HG03108 (cell line): ENCODE results near the gene RGL1.
"Not testable (repeated sequence)": the region's sequence is repeated elsewhere in the genome, so short reads cannot be mapped to it uniquely, and the experiment has no call there.

Experiments used
- ATAC-seq: cut with Tn5 transposase; IDR thresholded peaks from one replicate; pipeline ENCODE4 v1.9.1; 2021; ENCODE audit warnings: moderate library complexity; ENCODE audit not compliant: unreplicated experiment

Gene RGL1

DNA sequence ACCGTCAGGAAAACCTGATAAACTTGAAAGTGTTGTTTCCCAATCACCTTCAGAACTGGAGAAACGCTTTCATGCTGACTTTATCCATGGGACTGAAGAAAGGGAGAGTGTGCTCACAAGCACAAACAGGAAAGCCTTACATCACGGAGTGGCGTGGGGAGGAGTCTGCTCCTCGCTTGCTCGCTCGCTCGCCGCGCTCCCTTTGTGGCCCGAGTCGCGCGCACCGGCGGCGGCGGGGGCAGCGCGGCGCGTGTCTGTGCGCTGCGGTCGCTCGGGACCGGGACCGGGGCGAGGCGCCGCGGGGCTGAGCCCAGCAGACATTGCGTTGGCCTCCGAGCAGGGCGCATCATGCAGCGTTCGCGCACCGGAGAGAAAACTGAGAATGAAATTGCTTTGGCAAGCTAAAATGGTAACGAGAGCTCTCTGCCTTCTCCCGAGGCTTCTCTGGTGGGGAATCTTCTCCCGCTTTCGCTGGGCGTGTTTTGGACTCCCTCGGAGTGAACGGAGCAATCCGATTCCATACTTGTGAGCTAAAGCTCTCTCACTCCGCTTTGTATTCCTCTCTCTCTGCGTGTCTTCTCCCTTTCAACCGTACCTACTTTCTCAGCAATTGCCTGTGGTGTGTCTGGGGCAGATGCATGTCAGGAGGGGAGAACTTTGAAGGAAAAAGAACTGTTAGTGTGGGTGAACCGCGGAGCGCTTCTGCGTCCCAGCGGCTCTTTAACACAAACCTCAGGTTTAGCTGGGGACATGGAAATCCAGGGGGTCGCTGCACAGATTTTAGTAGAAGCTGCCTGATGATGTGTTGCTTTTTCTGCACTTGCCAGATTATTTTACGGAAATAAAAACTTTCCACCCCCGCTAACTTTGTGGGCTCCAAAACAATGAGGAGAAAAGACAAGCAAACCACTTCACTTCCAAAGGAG lies at the start of gene RGL1:
TSS of gene RGL1 (plus strand) at position 205 of the 926 bp plus-strand sequence. CDS start at position 383, 178 bp downstream.
- no peak for ATAC-seq

DNA sequence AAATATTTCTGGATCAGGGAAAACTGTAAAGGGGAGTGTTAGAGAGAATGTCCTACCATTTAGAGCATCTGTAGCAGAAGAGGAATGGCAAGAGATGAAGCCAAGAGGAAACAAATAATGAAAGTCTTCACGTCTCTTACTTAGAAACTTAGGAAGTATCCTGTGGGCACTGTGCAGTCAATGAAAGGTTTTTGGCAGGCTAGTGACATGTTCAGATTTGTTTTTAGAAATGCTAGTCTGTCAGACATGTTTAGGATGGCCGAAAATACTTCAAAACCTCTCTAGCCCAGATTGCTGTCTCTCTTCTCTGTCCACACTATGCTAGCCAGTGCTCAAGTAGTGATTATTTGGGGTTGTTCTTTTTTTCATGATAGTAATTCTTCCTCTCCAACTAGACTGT lies 48.6 kb upstream of the RGL1 start:
- ATAC-seq: no peak

DNA sequence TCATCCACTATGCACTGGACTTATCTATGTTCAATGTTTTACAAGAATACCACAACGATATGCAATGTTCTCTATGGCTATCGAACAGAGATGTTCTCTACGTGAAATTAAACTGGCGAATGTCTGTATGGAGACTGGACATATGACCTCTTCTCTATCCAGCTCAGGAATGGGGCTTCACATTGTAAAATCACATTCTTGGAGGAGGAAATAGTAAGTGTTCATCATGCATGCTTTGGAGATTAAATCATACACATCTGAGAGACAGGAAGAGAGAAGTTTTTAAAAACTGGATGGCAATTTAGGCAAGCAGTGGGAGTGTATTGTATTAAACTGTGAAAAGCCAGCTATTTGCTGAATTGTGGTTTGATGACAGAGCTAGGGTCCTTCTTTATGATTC lies 47.9 kb upstream of the RGL1 start:
- ATAC-seq: no peak

DNA sequence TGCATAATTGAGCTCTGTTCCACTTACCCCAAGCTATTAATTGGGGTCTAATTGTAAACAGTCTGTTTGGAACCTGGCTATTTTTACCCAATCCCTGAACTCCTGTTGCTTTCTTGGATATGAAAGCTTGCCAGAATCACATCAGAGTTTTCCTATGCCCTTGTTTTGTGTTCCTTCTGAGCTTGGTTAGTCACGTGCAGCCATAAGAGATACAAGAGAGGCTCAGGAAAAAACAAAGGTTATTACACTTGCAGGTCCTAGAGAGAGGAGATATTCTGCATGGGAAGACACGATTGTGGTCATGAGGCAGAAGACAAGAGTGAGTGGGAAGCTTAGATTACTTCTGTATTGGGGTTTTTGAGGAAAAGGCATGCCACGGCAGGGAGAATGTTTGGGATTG lies 46.0 kb upstream of the RGL1 start:
- no peak for ATAC-seq

DNA sequence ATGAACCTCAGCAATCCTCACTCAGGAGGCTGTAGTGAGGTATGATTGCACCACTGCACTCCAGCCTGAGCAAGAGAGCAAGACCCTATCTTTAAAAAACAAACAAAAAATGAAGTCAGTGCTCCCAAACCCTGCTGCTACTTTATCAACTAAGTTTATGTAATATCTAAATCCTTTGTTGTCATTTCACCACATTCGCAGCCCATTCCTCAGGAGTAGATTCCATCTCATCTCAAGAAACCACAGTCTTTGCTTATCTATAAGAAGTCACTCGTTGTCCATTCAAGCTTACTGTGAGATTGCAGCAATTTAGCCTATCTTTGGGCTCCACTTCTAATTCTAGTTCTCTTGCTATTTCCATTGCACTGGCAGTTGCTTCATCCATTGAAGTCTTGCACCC lies 44.3 kb upstream of the RGL1 start:
- no peak for ATAC-seq

DNA sequence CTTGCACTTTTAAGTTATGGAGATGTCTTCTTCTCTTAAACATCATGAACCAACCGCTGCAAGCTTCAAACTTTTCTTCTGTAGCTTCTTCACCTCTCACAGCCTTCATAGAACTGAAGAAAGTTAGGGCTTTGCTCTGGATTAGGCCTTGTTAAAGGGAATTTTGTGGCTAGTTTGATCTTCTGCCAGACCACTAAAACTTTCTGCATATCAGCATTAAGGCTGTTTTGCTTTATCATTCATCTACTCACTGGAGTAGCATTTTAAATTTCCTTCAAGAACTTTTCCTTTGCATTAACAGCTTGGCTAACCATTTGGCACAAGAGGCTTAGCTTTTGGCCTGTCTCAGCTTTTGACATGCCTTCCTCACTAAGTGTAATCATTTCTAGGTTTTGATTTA lies 43.0 kb upstream of the RGL1 start:
- no peak for ATAC-seq

DNA sequence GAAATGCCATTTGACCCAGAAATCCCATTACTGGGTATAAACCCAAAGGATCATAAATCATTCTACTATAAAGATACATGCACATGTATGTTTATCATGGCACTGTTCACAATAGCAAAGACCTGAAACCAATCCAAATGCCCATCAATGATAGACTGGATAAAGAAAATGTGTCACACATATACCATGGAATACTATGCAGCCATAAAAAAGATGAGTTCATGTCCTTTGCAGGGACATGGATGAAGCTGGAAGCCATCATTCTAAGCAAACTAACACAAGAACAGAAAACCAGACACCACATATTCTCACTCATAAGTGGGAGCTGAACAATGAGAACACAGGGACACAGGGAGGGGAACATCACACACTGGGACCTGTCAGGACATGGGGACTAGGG lies 42.1 kb upstream of the RGL1 start:
- ATAC-seq: not testable (repeated sequence)

DNA sequence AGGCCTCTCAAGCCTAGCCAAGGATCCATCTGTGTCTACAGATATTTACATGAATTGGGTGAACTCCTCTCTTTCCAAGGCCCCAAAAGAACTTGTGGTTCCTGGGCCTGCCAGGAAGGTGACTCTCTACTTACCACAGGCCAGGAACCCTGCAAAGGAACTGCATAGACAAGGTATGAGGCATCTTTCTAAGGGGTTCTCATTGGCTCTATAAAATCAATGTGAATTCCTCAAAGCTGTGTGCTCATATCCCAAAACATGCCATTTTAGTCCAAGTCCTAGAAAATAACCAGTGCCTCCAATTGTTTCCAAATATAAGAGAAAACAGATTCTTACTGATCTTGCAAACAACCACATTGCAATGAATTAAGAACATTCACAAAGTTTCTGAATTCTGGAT lies 39.9 kb upstream of the RGL1 start:
- no peak for ATAC-seq

DNA sequence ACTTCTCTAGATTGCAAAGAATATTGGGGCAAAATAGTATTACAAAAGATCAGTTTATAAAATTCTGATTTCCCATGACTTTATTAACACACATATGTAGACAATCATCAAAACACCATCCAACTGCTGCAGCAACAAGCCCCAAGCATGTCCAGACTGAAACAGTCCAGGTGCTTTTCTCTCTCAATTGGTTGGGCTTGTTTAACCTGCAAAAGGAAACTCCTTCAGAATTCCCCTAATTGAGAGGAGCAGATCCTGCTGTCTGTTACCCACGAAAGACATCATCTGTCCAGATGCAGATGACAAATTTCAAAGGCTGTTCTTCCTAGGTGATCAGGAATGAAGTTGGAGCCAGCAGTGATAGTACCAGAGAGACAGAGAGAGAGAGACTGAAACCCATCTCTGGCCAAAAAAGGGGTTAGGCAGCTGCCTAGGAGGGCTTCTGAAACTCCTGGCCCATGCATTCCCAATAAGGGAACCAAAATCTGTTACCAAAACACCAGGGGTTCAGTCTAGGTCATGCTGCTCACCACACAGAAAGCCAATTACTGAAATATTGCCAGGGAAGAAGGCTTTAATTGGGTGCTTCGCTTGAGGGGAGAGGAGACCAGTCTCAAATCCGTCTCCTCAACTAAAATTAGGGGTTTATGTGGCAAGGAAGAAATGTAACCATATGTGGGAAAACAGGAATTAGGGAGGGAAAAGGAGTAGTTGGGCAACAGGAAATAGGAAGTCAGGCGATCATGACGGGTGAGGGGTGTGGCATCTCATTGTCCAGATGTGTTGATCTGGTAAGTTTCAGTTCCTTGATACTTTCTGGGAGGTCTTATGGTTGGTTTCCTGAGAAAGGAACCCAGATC lies 34.7 kb upstream of the RGL1 start:
- no peak for ATAC-seq

DNA sequence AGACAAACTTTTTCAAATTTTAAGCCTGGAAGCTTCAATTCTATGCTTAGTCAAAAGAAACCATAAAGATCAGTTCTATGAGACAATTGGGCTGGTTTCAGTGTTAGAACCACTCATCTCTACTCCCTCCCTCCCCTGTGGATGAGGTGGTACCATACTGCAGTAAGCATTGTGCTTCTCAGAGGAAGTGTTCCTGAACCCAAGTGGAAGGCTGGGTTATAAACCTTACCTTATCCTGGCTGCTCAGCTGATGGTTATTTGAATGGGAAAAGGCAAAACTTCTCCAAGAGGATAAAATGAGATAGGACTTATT lies 34.1 kb upstream of the RGL1 start:
- no peak for ATAC-seq

DNA sequence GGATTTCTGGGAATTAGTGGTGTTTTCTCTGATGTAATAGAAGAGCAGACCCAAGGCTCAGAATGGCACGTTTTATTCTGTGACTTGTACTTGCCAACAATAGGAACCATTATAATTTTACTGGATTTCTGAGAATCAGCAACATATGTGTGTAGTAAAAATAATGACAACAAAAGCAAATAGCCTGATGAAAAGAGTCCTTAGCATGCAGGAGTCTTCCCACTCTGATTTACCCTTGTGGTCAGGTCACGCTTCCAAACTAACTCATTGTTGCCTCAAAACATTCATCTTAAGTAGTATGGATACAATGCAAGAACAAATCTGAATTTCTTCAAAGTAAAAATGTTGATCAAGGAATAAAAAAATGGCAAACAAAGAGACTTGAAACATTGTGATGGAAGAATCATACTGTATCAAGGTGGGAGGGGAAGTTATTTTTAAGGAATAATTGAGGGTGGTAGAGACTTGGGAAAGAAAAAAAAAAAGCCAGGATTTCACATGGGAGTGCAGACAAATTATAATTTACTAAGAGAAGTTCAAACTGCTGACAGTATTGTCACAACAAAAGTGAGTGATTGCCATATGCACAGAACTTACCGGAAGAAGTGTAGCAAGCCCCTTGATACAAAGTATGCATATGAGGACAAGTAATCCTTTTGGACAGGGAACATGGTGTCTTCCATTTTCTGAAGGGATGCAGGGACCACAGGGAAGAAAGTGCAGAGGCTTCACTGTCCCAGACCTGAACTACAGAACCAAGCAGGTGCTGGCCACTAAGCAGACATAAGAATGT lies 31.2 kb upstream of the RGL1 start:
- no peak for ATAC-seq

DNA sequence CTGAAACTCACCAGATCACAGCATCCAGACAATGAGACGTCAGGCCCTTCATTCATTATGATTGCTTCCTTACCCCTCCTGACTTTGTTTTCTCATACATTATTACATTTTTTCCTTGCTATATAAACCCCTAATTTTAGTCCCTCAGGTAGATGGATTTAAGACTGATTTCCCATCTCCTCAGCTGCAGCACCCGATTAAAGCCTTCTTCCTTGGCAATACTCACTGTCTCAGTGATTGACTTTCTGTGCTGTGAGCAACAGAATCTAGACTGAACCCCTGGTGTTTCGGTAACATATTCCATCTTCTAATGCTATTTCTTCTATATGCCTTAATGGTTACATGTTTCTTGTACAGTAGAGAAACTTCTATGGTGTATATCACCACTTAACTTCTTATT lies 30.0 kb upstream of the RGL1 start:
- no peak for ATAC-seq

DNA sequence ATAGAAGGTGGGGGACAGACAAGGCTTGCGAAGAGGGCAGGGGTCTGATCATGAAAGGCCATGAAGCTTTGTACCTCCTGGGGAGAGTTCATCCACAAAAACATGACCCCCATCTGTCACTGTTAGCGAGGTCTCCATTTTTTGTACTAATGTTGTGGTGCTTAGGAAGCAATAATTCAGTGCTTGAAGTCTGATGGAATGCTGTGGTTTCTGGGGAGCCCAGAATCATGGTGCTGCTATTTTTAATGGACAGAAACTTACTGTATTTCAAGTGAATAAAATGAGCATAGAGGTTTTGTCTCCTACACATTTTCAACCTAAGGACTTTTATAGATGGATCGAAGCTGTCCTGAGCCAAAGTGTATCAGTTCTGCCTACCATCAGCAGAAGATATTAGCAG lies 28.2 kb upstream of the RGL1 start:
- ATAC-seq: no peak

DNA sequence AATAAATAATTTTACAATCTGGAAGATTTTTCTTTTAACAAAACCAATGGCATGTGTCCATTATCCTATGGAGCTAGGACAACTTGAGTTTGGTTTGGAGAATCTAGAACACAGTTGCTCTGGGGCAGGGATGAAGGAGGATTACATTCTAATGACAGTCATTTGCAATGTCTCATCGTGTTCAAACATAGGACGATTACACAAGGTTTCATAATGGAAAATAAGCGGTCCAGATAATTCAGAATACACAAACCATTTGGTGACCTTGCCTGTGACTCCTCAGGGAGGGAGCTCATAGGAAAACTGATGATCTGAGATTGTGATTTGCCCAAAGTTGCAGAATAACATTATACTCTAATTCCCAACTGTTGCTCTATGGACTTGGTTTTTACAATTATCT lies 27.6 kb upstream of the RGL1 start:
- no peak for ATAC-seq

DNA sequence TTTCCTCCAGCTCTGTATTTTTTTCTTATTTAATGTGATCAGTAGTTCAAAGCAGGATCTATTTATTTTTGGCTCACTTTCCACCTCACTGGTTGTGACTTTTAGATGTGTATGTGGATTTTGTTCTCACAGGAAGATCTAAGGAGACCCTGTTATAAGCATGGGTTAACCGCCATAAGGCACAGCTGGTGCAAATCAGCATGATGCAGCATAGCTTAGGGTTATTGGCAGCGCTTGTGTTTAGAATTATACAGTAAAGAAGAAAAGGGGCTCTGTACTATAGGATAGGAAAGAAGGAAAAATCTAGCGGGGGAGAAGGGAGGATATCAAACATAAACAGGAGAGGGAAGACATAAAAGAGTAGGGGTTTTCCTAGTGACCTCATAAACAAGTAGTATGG lies 26.9 kb upstream of the RGL1 start:
- ATAC-seq: no peak

DNA sequence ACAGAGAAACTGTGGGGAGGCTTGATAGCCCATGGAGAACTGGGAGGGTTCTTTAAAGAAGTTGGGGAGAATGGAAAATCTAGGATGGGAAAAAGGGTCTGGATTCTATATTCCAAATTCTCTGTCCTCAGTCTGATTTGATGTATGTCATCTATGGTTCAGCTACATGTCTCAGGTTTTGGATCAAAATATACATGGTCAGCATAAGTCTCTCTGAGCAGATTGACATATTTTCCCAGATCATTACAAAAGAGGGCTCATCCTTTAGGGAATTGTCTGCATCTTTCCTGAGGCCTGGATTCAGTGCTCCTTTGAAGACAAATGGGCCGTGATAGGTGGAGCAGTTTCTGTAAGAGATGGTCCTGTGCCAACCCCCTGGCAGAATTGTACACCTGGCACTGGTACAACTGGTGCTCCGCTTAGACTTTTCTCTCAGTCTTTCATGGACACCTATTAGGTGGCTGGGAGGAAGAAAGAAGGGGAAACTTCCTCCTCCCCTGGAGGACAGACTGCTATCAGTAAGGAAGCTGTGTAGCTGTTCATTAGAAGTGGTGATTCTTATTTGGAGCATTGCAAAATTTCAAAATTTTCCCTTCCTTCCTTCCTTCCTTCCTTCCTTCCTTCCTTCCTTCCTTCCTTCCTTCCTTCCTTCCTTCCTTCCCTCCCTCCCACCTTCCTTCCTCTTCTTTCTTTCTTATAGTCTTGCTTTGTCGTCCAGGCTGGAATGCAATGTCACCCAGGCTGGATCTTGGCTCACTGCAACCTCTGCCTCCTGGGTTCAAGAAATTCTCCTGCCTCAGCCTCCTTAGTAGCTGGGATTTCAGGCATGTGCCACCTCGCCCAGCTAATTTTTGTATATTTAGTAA lies 26.1 kb upstream of the RGL1 start:
- ATAC-seq: no peak

DNA sequence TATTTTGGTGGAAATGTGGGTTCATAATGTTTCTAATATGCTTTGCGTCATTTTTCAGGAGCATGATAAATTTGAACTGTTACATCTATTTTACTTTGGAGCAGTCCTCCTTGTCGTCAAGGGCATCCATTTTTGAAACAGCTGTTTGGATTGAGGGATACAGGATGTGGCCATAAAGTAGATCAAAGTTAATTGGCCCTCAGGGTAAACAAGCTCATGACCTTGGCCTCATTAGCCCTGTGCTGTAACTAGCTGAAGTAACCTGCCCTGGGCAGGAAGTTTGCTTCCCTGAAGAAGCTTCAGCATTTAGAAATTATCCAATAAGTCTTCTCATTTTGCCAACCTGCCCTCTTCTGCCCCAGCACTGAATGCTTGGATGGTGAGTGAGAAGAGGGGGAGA lies 24.8 kb upstream of the RGL1 start:
- no peak for ATAC-seq

DNA sequence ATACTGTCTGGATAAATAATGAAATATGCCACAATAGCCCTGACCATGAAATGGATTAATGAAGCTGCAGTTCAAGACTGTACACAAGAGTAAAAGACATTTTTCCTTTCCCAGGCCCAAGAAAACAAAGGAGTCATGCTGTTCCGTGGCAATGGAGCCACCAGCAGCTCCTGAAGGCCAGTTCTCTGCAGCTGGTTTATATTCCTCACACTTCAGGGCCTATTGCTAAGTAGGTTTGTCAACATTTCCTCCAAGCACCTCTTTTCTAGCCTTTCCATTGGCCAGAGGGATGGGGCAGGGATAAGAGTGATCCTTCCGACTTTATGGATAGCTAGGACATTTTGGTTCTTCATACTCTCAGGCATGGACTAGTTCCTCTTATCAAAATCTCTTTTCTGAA lies 24.2 kb upstream of the RGL1 start:
- ATAC-seq: no peak

DNA sequence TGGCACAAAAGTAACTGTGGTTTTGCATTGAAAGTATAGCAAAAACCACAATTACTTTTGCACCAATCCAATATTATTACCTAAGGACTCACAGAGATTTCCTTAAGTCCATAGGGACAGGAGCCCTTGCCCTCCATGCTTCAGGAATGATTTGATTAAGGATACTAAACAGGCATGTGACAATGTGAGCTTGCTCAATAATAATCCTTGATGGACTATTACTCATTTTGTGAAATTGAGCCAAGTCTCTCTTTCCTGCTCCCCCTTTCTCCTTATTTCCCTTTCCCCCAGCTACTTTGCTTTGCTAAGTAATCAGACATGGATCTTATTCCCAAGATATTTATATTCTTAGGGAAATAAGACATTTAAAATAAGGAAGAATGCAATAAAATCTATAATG lies 21.6 kb upstream of the RGL1 start:
- no peak for ATAC-seq
